Spinal cord (tissue), 10 donors: ENCODE measurements around the gene PLXNA4. TPM values are rescaled to one million over a fixed set of nuclear protein-coding genes. Genes with fewer than 3 reads are reported as not detected.

Experiments
- DNase-seq, 6 donors: peaks; one replicate each; pipeline versions ENCODE4 v3.0.0 to v3.0.0-alpha.2; 2013 to 2015; ENCODE audit warnings: low spot score in 6 of 6, low read depth in 4 of 6
- H3K27ac ChIP-seq: one replicate; pipeline ENCODE4 v1.5.1; 2013; ENCODE audit warnings: low read depth, low read length, control low read depth
- H3K27me3 ChIP-seq: one replicate; pipeline ENCODE4 v1.6.1; 2013; ENCODE audit warnings: low read length; ENCODE audit not compliant: control insufficient read depth, insufficient read depth
- H3K36me3 ChIP-seq: one replicate; pipeline ENCODE4 v1.6.1; 2013; ENCODE audit warnings: low read length; ENCODE audit not compliant: control insufficient read depth, insufficient read depth
- H3K4me1 ChIP-seq: one replicate; pipeline ENCODE4 v1.6.1; 2013; ENCODE audit warnings: low read length; ENCODE audit not compliant: control insufficient read depth, insufficient read depth
- H3K4me3 ChIP-seq: one replicate; pipeline ENCODE4 v1.5.1; 2013; ENCODE audit warnings: low read depth, low read length, control low read depth
- H3K9me3 ChIP-seq: one replicate; pipeline ENCODE4 v1.6.1; 2013; ENCODE audit warnings: low read length; ENCODE audit not compliant: control insufficient read depth, insufficient read depth
- WGBS: methylation state at CpG from one replicate; pipeline ENCODE4 v1.1.5; 2013; ENCODE audit warnings: missing lambda C conversion rate; ENCODE audit not compliant: insufficient coverage; 5-methylcytosine and 5-hydroxymethylcytosine counted together
- polyA plus RNA-seq, 2 donors: library from polyadenylated mRNA; unstranded; fragments of 120-200 nt; gene quantifications; one replicate each; pipeline ENCODE4 v1.2.1, GENCODE V29; 2013; ENCODE audit not compliant: insufficient read length in 2 of 2
- total RNA-seq, 2 donors: library from RNA; depleted of rRNA in 1 of 2; stranded (reverse); fragments of 120-200 nt in 1 of 2; fragments of >200 nt in 1 of 2; gene quantifications; one replicate each; pipeline versions ENCODE4 v1.2.3 to v1.2.4, GENCODE V29; 2013 to 2014
- donor health status: healthy.

The PLXNA4 gene
- total and polyA plus RNA-seq, 4 donors: 13.8 to 29.7 (median 23.2) TPM

GRCh38 chr7:132347858-132348257, 228.4 kb downstream of the PLXNA4 start:
- no peaks in the 10 kb centered on the region for H3K27me3 ChIP-seq
- no peak overlapping the region for H3K27ac ChIP-seq
- no CpG with 5 or more reads among the region's 3 CpGs for WGBS
- no peak for DNase-seq
- H3K4me1 ChIP-seq: peaks cover 38% of the 10 kb centered on the region
- no peaks in the 10 kb centered on the region for H3K36me3 ChIP-seq
- H3K4me3 ChIP-seq: no peak overlapping the region
- peaks cover 3% of the 10 kb centered on the region for H3K9me3 ChIP-seq

- H3K27me3 ChIP-seq: no peaks in the 10 kb centered on the region
- H3K27ac ChIP-seq: no peak overlapping the region
- H3K36me3 ChIP-seq: no peaks in the 10 kb centered on the region
- peak in 2 of 6 donors; percentile 36 to 79 for DNase-seq
- H3K4me1 ChIP-seq: peaks cover 34% of the 10 kb centered on the region
- H3K4me3 ChIP-seq: no peak overlapping the region
- peaks cover 3% of the 10 kb centered on the region for H3K9me3 ChIP-seq
- 39% methylated on average over 4 of the region's 7 CpGs for WGBS
These were observed 229.1 kb downstream of the PLXNA4 start for GRCh38 chr7:132347123-132347522.

- Histone ChIP-seq H3K9me3 (peaks cover 3% of the 10 kb centered on the region), H3K4me1 (peaks cover 24% of the 10 kb centered on the region), H3K4me3 (no peak overlapping the region), H3K27ac (no peak overlapping the region), H3K36me3 (no peaks in the 10 kb centered on the region), H3K27me3 (no peaks in the 10 kb centered on the region)
- DNase-seq: peak in 5 of 6 donors; percentile 57 to 90 (median 76)
- 30% methylated on average over 6 of the region's 6 CpGs for WGBS
These were observed 230.6 kb downstream of the PLXNA4 start for GRCh38 chr7:132345543-132346129.

GRCh38 chr7:132345030-132345429, 231.2 kb downstream of the PLXNA4 start:
- no peaks in the 10 kb centered on the region for H3K36me3 ChIP-seq
- H3K4me1 ChIP-seq: peaks cover 24% of the 10 kb centered on the region
- no peaks in the 10 kb centered on the region for H3K27me3 ChIP-seq
- no peak for DNase-seq
- H3K9me3 ChIP-seq: no peaks in the 10 kb centered on the region
- WGBS: no CpG with 5 or more reads among the region's 5 CpGs
- H3K4me3 ChIP-seq: no peak overlapping the region
- no peak overlapping the region for H3K27ac ChIP-seq

- H3K4me3 ChIP-seq: no peak overlapping the region
- H3K27ac ChIP-seq: no peak overlapping the region
- DNase-seq: no peak
- H3K4me1 ChIP-seq: peaks cover 15% of the 10 kb centered on the region
- 80% methylated on average over 1 of the region's 1 CpG for WGBS
- H3K36me3 ChIP-seq: no peaks in the 10 kb centered on the region
- no peaks in the 10 kb centered on the region for H3K9me3 ChIP-seq
- H3K27me3 ChIP-seq: no peaks in the 10 kb centered on the region
These were observed 233.1 kb downstream of the PLXNA4 start for GRCh38 chr7:132343199-132343598.

GRCh38 chr7:132337450-132338080, 238.7 kb downstream of the PLXNA4 start:
- Histone ChIP-seq H3K27ac (no peak overlapping the region), H3K4me1 (peaks cover 6% of the 10 kb centered on the region), H3K36me3 (no peaks in the 10 kb centered on the region), H3K9me3 (no peaks in the 10 kb centered on the region), H3K4me3 (no peak overlapping the region), H3K27me3 (no peaks in the 10 kb centered on the region)
- no CpG with 5 or more reads among the region's 4 CpGs for WGBS
- no peak for DNase-seq

- no peak overlapping the region for H3K4me3 ChIP-seq
- 89% methylated on average over 1 of the region's 5 CpGs for WGBS
- H3K27ac ChIP-seq: no peak overlapping the region
- no peaks in the 10 kb centered on the region for H3K9me3 ChIP-seq
- no peaks in the 10 kb centered on the region for H3K27me3 ChIP-seq
- DNase-seq: peak in 1 of 6 donors; percentile 95
- H3K4me1 ChIP-seq: peaks cover 6% of the 10 kb centered on the region
- H3K36me3 ChIP-seq: no peaks in the 10 kb centered on the region
These were observed 239.5 kb downstream of the PLXNA4 start for GRCh38 chr7:132336797-132337196.

GRCh38 chr7:132333301-132333700, 243.0 kb downstream of the PLXNA4 start:
- Histone ChIP-seq H3K27ac (no peak overlapping the region), H3K9me3 (no peaks in the 10 kb centered on the region), H3K27me3 (no peaks in the 10 kb centered on the region), H3K36me3 (no peaks in the 10 kb centered on the region), H3K4me3 (no peak overlapping the region), H3K4me1 (peaks cover 17% of the 10 kb centered on the region)
- 78% methylated on average over 1 of the region's 2 CpGs for WGBS
- DNase-seq: no peak

- Histone ChIP-seq H3K9me3 (no peaks in the 10 kb centered on the region), H3K36me3 (no peaks in the 10 kb centered on the region)
- WGBS: 96% methylated on average over 4 of the region's 5 CpGs
These were observed 247.5 kb downstream of the PLXNA4 start for GRCh38 chr7:132328760-132329159.

GRCh38 chr7:132328047-132328620, 248.1 kb downstream of the PLXNA4 start:
- H3K36me3 ChIP-seq: no peaks in the 10 kb centered on the region
- no peaks in the 10 kb centered on the region for H3K9me3 ChIP-seq
- no peaks in the 10 kb centered on the region for H3K27me3 ChIP-seq
- H3K4me3 ChIP-seq: no peak overlapping the region
- WGBS: 72% methylated on average over 7 of the region's 13 CpGs
- DNase-seq: no peak
- H3K4me1 ChIP-seq: peaks cover 17% of the 10 kb centered on the region
- no peak overlapping the region for H3K27ac ChIP-seq

More at GRCh38 chr7:132328760-132329159, 247.5 kb downstream of the PLXNA4 start:
- peaks cover 22% of the 10 kb centered on the region for H3K4me1 ChIP-seq
- H3K27ac ChIP-seq: no peak overlapping the region
- DNase-seq: no peak
- no peak overlapping the region for H3K4me3 ChIP-seq
- no peaks in the 10 kb centered on the region for H3K27me3 ChIP-seq
